CMK (cell line): ENCODE data around the gene TRIM3.
"Not testable (repeated sequence)": the region's sequence is repeated elsewhere in the genome, so short reads cannot be mapped to it uniquely, and the experiment has no call there.

Experiments
- DNase-seq: peaks from one replicate; pipeline ENCODE4 v3.0.0-alpha.2; 2010; ENCODE audit warnings: low read depth

Gene TRIM3

DNA sequence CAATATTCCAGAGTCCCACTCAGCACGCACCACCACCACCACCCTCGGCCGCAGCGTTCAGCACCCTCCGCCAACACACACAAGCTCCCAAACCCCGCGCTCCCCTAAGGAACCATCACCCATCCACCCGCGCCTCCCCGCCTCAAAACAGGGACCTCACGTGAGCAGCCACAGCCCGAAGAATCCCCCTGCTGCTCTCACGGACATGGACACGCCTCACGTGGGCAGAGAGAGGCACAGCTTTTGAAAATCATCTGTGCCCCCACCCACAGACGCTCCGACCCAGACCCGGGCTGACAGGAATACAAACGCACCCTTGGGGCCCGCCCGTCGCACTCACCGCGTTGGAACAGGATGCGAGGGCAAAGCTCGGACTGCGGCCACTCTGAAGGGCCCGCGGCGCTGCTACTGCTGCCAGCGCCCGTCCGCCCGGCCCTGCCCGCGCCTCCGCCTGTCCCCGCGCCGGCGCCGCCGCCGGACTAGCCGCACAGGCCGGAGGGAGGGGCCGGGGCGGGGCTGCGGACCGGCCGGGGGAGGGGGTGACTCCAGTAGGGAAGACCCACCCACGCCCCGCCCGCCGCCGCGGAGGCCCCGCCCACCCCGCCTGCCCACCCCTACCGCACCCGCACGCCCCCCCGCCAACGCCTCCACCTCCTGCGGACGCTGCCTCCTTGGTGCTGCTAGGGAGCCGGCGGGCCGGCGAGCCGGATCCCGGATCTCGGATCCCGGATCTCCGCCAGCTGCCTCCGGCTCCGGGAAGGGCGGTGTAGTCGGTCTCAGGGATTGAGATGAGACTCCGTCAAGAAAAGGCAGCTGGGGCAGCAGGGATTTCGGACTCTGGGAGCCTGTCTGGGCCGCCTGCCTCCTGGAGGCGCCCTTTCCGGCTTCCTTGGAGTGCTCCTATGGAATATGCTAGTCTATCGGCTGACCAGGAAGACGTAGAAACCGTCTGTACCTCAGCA lies at the start of gene TRIM3:
Gene TRIM3 (minus strand): TSS at position 491 of the 962 bp plus-strand sequence. CDS start 8,246 bp downstream, outside the sequence.
- DNase-seq, result peak; percentile 64

DNA sequence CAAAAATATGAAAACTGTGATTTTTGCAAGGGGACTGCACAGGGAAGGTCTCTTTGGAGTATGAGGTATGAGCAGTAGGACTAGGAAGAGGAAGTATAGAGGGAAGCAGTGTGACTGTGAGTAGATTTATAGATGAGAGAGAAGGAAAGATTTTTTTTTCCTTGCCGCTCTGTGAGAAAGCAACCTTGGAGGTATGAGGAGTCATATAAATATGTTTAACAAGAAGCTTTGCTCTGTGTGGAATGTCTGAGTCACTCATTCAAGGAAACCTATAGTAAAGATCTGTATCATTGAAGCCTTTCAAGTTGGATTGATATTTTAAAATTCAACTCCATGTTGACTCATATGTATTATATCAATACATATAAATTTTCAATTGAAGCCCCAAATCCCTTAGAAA lies 49.5 kb upstream of the TRIM3 start:
- no peak for DNase-seq

DNA sequence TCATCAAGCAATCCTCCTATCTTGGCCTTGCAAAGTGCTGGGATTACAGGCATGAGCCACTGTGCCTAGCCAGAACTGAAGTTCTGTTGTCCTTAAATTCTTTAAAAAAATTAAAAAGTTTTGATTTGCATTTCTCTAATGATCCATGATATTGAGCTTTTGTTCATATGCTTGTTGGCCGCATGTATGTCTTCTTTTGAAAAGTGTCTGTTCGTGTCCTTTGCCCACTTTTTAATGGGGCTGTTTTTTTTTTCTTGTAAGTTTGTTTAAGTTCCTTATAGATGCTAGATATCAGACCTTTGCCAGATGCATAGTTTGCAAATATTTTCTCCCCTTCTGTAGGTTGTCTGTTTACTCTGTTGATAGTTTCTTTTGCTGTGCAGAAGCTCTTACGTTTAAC lies 48.2 kb upstream of the TRIM3 start:
- DNase-seq, result not testable (repeated sequence)

DNA sequence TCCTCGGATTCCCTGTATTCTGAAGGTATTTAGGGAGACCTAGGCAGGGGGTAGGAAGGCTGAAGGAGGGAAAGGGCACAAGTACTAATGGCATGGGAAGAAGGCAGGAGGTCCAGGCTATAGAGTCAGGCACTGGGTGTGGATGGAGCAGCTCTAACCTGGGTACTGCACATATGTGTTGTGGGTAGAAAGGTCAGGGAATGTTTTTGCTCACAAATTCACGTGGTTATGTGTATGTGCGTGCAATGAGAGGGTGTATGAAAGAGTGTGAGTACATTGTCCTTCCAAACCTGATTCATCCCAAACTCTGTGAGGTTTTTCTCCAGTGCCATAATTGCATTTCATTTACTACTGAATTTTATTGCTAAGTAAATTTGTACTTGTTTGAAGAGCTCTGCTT lies 46.5 kb upstream of the TRIM3 start:
- DNase-seq, result no peak

GRCh38 chr11:6516865-6517264 lies 43.1 kb upstream of the TRIM3 start:
- no peak for DNase-seq

- DNase-seq, result no peak
These were observed 32.0 kb upstream of the TRIM3 start for GRCh38 chr11:6505577-6506240.

DNA sequence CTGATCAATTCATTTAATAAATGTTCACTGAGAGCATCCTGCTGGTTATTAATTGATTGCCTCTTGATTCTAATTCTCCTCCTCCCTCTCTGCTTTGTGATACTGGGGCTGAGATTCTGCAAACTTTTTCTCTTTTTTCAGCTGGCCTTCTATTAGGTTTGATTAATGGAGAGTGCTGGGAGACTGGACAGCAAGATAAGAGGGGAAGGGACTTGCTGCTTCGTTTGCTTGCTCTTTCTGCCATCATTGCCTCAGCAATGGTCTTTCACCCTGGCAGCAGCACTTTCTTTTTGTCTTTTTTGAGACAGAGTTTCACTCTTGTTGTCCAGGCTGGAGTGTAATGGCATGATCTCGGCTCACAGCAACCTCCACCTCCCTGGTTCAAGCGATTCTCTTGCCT lies 30.4 kb upstream of the TRIM3 start:
- DNase-seq, result no peak

DNA sequence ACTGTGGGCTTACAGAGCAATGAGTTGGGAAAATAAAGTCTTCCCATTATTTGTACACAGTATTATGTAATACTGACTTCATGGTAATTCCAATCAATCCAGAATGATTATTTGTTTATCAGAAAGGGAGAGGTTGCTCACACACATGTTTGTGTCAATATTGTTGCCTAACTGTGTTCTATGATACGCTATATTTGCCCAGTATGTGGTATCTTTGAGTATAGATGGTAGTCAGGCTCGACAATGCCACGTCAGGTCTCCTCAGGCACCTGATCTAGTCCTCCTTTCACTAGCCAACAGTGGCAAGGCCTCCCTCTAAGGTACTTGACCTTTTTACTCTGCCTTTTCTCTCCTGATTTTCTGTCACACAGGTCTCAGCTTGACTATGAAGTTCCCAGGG lies 28.6 kb upstream of the TRIM3 start:
- DNase-seq, result no peak

DNA sequence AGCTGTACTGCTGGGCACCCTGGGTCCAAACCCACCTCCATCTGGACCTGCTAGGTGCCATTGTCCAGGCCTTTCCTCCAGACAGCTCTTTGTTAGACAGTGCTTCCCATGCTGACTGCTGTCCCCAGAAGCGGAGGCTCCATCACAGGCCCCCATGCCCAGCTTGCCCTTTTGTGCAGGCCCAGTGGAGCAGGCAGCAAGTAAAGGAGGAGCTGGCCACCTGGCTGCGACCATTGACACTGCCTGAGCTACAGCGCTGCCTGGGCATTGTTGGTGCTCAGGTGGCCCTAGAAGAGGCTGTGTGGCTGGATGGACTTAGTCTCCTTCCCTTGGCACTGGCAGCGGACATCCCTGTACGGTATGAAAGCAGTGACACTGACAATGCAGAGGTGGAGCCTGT lies 24.8 kb upstream of the TRIM3 start:
- no peak for DNase-seq

DNA sequence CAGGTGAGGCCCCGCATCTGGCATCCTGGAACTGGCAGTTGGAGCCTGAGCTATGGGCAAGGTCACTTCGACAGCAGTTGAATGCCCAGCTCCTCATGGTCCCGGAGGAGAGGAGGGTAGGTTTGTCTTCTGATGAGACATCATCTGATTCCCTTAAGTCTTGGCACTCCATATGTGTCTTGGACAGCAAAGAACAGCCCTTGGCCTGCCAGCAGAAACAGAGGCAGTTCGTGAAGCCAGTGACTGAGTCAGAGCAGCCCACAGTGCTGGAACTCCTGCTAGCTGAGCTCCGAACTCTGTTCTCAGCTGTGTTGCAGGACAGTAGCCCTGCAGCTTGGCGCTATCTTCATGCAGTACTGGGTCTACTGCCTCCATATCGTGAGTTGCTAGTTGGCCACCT lies 24.4 kb upstream of the TRIM3 start:
- no peak for DNase-seq

DNA sequence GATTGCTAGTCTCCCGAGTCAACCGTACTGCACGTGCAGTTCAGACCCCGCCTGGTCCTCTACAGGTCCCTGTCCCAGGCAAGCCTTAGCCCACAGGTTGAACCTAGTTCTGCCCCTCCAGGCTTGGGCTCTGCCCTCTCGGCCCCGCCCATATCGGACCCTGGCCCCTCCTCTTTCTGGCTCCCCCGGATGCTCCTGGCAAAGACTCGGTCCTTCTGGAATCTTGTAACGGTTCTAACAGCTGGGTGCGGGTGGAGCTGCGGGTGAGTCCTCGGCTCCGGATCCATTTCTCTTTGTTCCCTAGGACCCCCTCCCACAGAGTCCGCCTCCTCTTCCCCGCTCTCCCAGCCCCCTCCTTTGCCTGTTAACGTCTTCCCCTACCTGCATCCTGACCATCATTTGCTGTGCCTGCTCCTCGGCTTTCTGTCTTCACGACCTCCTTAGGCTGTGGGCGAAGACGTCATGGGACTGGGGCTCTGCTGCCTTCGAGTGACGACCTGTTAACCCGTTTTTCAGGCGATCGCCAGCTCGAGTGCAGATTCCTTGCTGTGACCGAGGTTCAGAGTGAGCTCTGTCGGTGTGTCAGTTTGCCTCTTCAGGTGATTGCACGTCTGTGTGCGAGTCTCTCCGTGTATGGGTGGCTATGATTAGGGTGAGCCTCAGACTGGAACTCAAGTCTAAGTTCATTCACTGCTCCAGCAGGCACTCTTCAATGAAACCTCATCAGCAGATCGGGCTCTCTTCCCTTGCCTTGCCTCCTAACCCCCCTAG lies 23.5 kb upstream of the TRIM3 start, which contains the start of gene DNHD1:
Gene DNHD1 (plus strand): TSS at position 212 of the 771 bp plus-strand sequence. CDS start 936 bp downstream, outside the sequence.
- DNase-seq, result no peak

DNA sequence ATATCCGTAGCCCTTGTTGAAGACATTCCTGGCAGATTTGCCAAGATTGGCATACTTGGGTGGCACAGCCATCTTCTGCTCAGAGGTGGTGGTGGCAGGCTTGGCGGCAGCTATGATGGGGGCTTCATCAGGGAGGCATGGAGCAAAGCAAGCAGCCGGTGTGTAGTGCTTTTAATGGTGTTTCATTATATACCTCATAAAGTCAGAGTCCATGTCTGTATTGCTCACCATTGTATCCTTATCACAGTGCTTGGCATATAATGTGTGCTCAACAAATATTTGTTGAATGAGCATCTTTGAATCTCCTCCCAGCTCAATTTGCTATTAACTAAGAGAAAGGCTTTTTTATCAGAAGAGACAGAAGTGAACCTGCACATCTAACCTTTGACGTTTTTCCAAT lies 15.6 kb upstream of the TRIM3 start:
- DNase-seq, result no peak

GRCh38 chr11:6488821-6489220 lies 15.1 kb upstream of the TRIM3 start:
- DNase-seq, result no peak

- no peak for DNase-seq
These were observed 14.6 kb upstream of the TRIM3 start for GRCh38 chr11:6488342-6488741.

DNA sequence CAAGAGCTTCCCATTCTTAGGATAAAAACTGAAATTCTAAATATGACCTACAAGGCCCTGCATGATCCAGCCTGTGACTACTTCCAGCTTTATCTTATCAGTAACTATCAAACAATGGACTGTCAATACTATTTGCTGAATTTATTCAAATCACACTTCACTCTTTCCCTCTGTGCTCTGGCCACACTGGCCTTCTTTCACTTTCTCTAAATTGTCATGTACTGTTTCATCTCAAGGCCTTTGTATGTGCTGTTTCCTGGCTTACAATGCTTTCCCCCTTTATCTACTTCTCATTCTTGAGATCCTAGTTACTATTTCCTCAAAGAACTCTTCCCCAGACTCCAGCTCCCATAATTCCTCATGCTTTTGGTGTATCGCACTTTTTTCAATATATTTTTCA lies 13.2 kb upstream of the TRIM3 start:
- DNase-seq, result no peak

DNA sequence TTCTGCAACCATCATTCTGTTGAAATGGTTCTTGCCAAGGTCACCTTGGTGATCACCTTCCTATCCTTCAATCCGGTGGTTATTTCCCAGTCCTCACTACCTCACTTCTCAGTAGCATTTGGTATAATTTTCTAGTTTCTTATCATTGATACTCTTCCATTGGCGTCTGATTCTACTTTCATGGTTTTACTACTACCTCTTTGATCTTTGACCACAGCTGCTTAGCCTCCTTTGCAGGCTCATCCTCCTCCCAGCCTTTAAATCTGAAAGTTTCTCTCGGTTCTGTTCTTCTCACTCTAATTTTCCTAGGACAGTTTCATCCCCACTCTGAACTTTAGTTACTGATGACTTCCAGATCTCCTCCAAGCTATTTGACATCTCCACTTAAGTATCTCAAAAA lies 12.5 kb upstream of the TRIM3 start:
- DNase-seq, result no peak

- no peak for DNase-seq
These were observed 11.9 kb upstream of the TRIM3 start for GRCh38 chr11:6485661-6486060.

- no peak for DNase-seq
These were observed 9.3 kb upstream of the TRIM3 start for GRCh38 chr11:6483015-6483414.

GRCh38 chr11:6482441-6482840 lies 8.7 kb upstream of the TRIM3 start:
- no peak for DNase-seq

- no peak for DNase-seq
These were observed 8.2 kb upstream of the TRIM3 start for GRCh38 chr11:6481924-6482275.

- DNase-seq, result peak; percentile 93
These were observed 7.5 kb upstream of the TRIM3 start, which contains the start of the genes ARFIP2 and TIMM10B for GRCh38 chr11:6481012-6481923. ARFIP2 (minus strand) TSS chr11:6481331; CDS start chr11:6480421, 910 bp downstream. TIMM10B (plus strand) TSS chr11:6481501; CDS start chr11:6481517, 16 bp downstream.
